Heart right ventricle (tissue), 16 donors: Measurements from ENCODE around the gene ZNF595. TPM values are rescaled to one million over a fixed set of nuclear protein-coding genes. Genes with fewer than 3 reads are reported as not detected.

Source experiments
- ATAC-seq, 8 donors: fragments of 200-7000 bp; cut with Tn5 transposase; one replicate each; pipeline ENCODE4 v1.9.1; 2020; ENCODE audit warnings: mild to moderate bottlenecking in 8 of 8, moderate library complexity in 8 of 8, moderate number of reproducible peaks in 1 of 8
- DNase-seq, 2 donors: peaks; one replicate each; pipeline ENCODE4 v3.0.0-alpha.2; 2020
- H3K27ac ChIP-seq, 10 donors: fragments of 200-600 bp; sonication (generic) in 2 of 10; one replicate each; pipeline versions ENCODE4 v1.5.0 to v1.8.0; 2020 to 2022; ENCODE audit warnings: mild to moderate bottlenecking in 3 of 10
- H3K27me3 ChIP-seq, 7 donors: fragments of 200-600 bp; one replicate each; pipeline ENCODE4 v1.8.0; 2021 to 2022; ENCODE audit warnings: mild to moderate bottlenecking in 2 of 7
- H3K36me3 ChIP-seq, 9 donors: fragments of 200-600 bp; sonication (generic) in 1 of 9; one replicate each; pipeline versions ENCODE4 v1.5.0 to v1.8.0; 2020 to 2022; ENCODE audit warnings: mild to moderate bottlenecking in 2 of 9
- H3K4me1 ChIP-seq, 9 donors: fragments of 200-600 bp; sonication (generic) in 1 of 9; one replicate each; pipeline versions ENCODE4 v1.5.0 to v1.8.0; 2020 to 2022; ENCODE audit warnings: mild to moderate bottlenecking in 4 of 9
- H3K4me3 ChIP-seq, 10 donors: fragments of 200-600 bp; sonication (generic) in 2 of 10; one replicate each; pipeline versions ENCODE4 v1.5.0 to v1.8.0; 2020 to 2022; ENCODE audit warnings: mild to moderate bottlenecking in 7 of 10, moderate library complexity in 2 of 10
- H3K9me3 ChIP-seq, 11 donors: fragments of 200-600 bp in 10 of 11; sonication (generic) in 2 of 11; one replicate each; pipeline versions ENCODE4 v1.5.0 to v1.8.0; 2013 to 2022; ENCODE audit warnings: mild to moderate bottlenecking in 2 of 11, control low read depth in 1 of 11, moderate library complexity in 1 of 11
- WGBS, 2 donors: extraction: QIAGEN DNeasy Blood & Tissue Kit; methylation state at CpG; one replicate each; pipeline ENCODE4 v1.1.7; 2013; ENCODE audit warnings: inconsistent platforms in 1 of 2; 5-methylcytosine and 5-hydroxymethylcytosine counted together
- intact Hi-C, 10 donors: fragments of 100-400 bp; cut with DNase I; formaldehyde crosslinking; loops; one replicate each; pipeline versions ENCODE4 v1.11.1 to v1.14.2; 2022
- polyA plus RNA-seq, 2 donors: library from polyadenylated mRNA; stranded (reverse); fragments of 200-250 nt; gene quantifications; one replicate each; pipeline ENCODE4 v1.2.3, GENCODE V29; 2013
- total RNA-seq, 10 donors: library from RNA; stranded (reverse); fragmentation: NEBNext Ultra II Directional in 3 of 10; extraction: Animal tissue kit (Norgen Biotek cat#: 25700) in 3 of 10; gene quantifications; one replicate each; pipeline versions ENCODE4 v1.2.1 to v1.2.4, GENCODE V29; 2021 to 2023
- TF ChIP-seq, protein P1 (sequence below), 9 donors: fragments of 200-600 bp; sonication (generic) in 2 of 9; IDR thresholded peaks; one replicate each; pipeline versions ENCODE4 v1.5.0 to v1.8.0; 2021 to 2022; ENCODE audit warnings: antibody characterized with exemption in 9 of 9, mild to moderate bottlenecking in 5 of 9, moderate library complexity in 1 of 9
- donor health status: Arrhythmogenic right ventricular cardiomyopathy.
- donor health status: ischemic (EF 13 %, LVEDD 7.1; RV severe dilation, severe dysfunction).
- donor health status: healthy with polysubstance abuse.
- donor health status: DM: no; HTN: yes; CAD: no.
- donor health status: DM: no; HTN: no; CAD: no.
- donor health status: ischemic (EF 25% LVEDD 6.9; RV normal size, moderate dysfunction).
- donor health status: ischemic (EF 25% LVEDD 5.7; RV mildly dilated, moderate dysfunction).
- donor health status: healthy.
- donor health status: DM: yes; HTN: yes; CAD: no.
- donor health status: Ischemic cardiomyopathy.
- donor health status: ischemic (EF 35%, LVEDD 5.7; RV mildly dilated, moderate dysfunction).
- donor health status: nonischemic (EF 11% LVEDD 7.7; RV severe dilation, severe dysfunction).
- donor health status: DM: yes; HTN: yes; CAD: no.
- donor health status: PGD.
- donor health status: ischemic (EF 29% LVEDD 5.4; RV normal size, mild dysfunction).
- donor health status: nonischemic (EF 23%, LVEDD 6.1; RV moderate dilation, normal function).

Gene ZNF595
- total and polyA plus RNA-seq, 12 donors, result 2.3 to 20.7 (median 7.7) TPM

DNA sequence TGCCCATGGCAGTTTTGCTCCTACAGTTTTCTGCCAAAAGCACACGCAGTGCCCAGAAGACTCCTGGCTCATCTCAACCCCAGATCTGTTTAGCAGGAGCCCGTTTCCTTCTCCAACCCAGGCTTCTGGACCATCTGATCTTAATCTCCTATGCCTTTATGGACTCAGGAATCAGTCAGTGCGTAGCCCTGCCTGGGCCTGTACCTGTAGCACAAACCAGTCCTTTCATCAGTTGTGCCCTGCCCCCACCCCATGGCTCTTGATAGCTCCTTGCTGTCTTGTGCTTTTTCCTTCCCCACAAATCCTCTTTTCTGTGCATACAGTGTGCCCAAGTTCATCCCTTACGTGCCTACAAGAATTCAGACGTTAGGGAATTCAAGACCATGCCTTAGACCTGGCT is 72.7 kb downstream of the ZNF595 start:
- intact Hi-C loops, result no loop called here
- H3K27ac ChIP-seq, result peak overlapping the region in 8 of 10 donors; percentile 80 to 95 (median 88)
- H3K27me3 ChIP-seq, result no peaks in the 10 kb centered on the region
- peaks cover 0 to 57% (median 0%) of the 10 kb centered on the region in 11 donors for H3K9me3 ChIP-seq
- peaks cover 0 to 28% (median 4%) of the 10 kb centered on the region in 9 donors for H3K36me3 ChIP-seq
- peak overlapping the region; percentile 58 to 98 (median 84) for H3K4me3 ChIP-seq
- ATAC-seq (no peak), DNase-seq (no peak)
- TF ChIP-seq, protein P1, sequence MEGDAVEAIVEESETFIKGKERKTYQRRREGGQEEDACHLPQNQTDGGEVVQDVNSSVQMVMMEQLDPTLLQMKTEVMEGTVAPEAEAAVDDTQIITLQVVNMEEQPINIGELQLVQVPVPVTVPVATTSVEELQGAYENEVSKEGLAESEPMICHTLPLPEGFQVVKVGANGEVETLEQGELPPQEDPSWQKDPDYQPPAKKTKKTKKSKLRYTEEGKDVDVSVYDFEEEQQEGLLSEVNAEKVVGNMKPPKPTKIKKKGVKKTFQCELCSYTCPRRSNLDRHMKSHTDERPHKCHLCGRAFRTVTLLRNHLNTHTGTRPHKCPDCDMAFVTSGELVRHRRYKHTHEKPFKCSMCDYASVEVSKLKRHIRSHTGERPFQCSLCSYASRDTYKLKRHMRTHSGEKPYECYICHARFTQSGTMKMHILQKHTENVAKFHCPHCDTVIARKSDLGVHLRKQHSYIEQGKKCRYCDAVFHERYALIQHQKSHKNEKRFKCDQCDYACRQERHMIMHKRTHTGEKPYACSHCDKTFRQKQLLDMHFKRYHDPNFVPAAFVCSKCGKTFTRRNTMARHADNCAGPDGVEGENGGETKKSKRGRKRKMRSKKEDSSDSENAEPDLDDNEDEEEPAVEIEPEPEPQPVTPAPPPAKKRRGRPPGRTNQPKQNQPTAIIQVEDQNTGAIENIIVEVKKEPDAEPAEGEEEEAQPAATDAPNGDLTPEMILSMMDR (IDR thresholded peaks at IDR 0.05), result no peak
- 50 to 56% methylated on average over 5 of the region's 5 CpGs for WGBS, 2 donors
- peaks cover 7 to 23% (median 15%) of the 10 kb centered on the region in 9 donors for H3K4me1 ChIP-seq

GRCh38 chr4:132483-132882 is 79.4 kb downstream of the ZNF595 start:
- WGBS, 2 donors, result no CpG with 5 or more reads among the region's 1 CpG
- Histone ChIP-seq H3K4me1 (no peaks in the 10 kb centered on the region), H3K27me3 (no peaks in the 10 kb centered on the region), H3K4me3 (no peak overlapping the region), H3K9me3 (peaks cover 0 to 54% (median 25%) of the 10 kb centered on the region in 11 donors), H3K36me3 (peaks cover 0 to 75% (median 45%) of the 10 kb centered on the region in 9 donors), H3K27ac (no peak overlapping the region)
- DNase-seq, result no peak
- no peak for ATAC-seq
- intact Hi-C loops, result no loop called here
- TF ChIP-seq, protein P1 (IDR thresholded peaks at IDR 0.05), result no peak

Other genes starting within 250 kb of the ZNF595 start
- gene ZNF718, start 71.2 kb downstream of the ZNF595 start, total RNA-seq, result 1 to 10 TPM; 2.2 to 4.7 (median 3.1) TPM
- 1 to 10 TPM; 1.1 to 1.5 TPM for gene ZNF718, start 71.2 kb downstream of the ZNF595 start, polyA plus RNA-seq